HepG2 (cell line): ENCODE data around the gene TULP3. TPM values are rescaled to one million over a fixed set of nuclear protein-coding genes. Genes with fewer than 3 reads are reported as not detected.

Experiments used
- FOSL2 ChIP-seq: sonication (generic); formaldehyde crosslinking; IDR thresholded peaks from 2 replicates; pipeline ENCODE4 v1.4.0; 2020; ENCODE audit warnings: missing genetic modification reagents
- MED8 ChIP-seq: sonication (generic); formaldehyde crosslinking; IDR thresholded peaks from 2 replicates; pipeline ENCODE4 v1.8.1; 2023; ENCODE audit warnings: mild to moderate bottlenecking, missing genetic modification reagents; ENCODE audit not compliant: insufficient replicate concordance
- MIXL1 ChIP-seq: IDR thresholded peaks from 2 replicates; pipeline ENCODE4 v1.6.1; 2016
- SAP130 ChIP-seq: IDR thresholded peaks from 2 replicates; pipeline ENCODE4 v1.6.1; 2016; ENCODE audit warnings: low read depth
- SP4 ChIP-seq: sonication (generic); formaldehyde crosslinking; IDR thresholded peaks from 2 replicates; pipeline ENCODE4 v1.8.1; 2023; ENCODE audit warnings: mild to moderate bottlenecking, missing genetic modification reagents
- YY1 ChIP-seq: IDR thresholded peaks from 2 replicates; pipeline ENCODE4 v1.6.1; 2011; ENCODE audit warnings: low read length, low read depth, moderate library complexity, mild to moderate bottlenecking; ENCODE audit not compliant: insufficient read depth, insufficient replicate concordance
- ZFX ChIP-seq: sonication (generic); formaldehyde crosslinking; IDR thresholded peaks from 2 replicates; pipeline ENCODE4 v1.4.0; 2020; ENCODE audit warnings: mild to moderate bottlenecking, low read depth, missing genetic modification reagents, moderate library complexity
- ZNF160 ChIP-seq: sonication (generic); formaldehyde crosslinking; IDR thresholded peaks from 2 replicates; pipeline ENCODE4 v1.8.0; 2022; ENCODE audit warnings: mild to moderate bottlenecking, inconsistent platforms, missing genetic modification reagents
- ZNF230 ChIP-seq: sonication (generic); formaldehyde crosslinking; IDR thresholded peaks from 2 replicates; pipeline ENCODE4 v1.4.0; 2020; ENCODE audit warnings: mild to moderate bottlenecking, missing genetic modification reagents
- ZNF431 ChIP-seq: sonication (generic); formaldehyde crosslinking; IDR thresholded peaks from 2 replicates; pipeline ENCODE4 v1.9.0; 2022; ENCODE audit warnings: missing genetic modification reagents, low read depth, mild to moderate bottlenecking, borderline replicate concordance
- ZNF547 ChIP-seq: sonication (generic); formaldehyde crosslinking; IDR thresholded peaks from 2 replicates; pipeline ENCODE4 v1.5.1; 2020; ENCODE audit warnings: mild to moderate bottlenecking, missing genetic modification reagents
- ZNF652 ChIP-seq: IDR thresholded peaks from 2 replicates; pipeline ENCODE4 v1.6.1; 2016; ENCODE audit warnings: low read depth, borderline replicate concordance
- ZNF7 ChIP-seq: IDR thresholded peaks from 2 replicates; pipeline ENCODE4 v1.6.1; 2016; ENCODE audit warnings: missing biosample characterization, missing genetic modification reagents
- ZNF777 ChIP-seq: sonication (generic); formaldehyde crosslinking; IDR thresholded peaks from 2 replicates; pipeline ENCODE4 v1.4.0; 2020; ENCODE audit warnings: missing genetic modification reagents
- ZNF780A ChIP-seq: sonication (generic); formaldehyde crosslinking; IDR thresholded peaks from 2 replicates; pipeline ENCODE4 v1.8.0; 2022; ENCODE audit warnings: mild to moderate bottlenecking, missing genetic modification reagents, moderate library complexity
- polyA plus RNA-seq, 8 experiments: library from polyadenylated mRNA; depleted of rRNA in 3 of 8; stranded (reverse) in 7 of 8; unstranded in 1 of 8; fragments of >200 nt; fragmentation: Illumina TruSeq in 4 of 8; extraction: Trizol in 4 of 8; gene quantifications; 2 replicates each; pipeline versions ENCODE4 v1.2.1 to v1.2.3, GENCODE V29; 2011 to 2016; ENCODE audit warnings: low read depth in 4 of 8, missing spikeins in 1 of 8, mixed read lengths in 1 of 8; ENCODE audit not compliant: insufficient read depth in 1 of 8
- total RNA-seq, 5 experiments: library from RNA; depleted of rRNA; stranded (reverse); fragments of >200 nt; fragmentation: Illumina TruSeq; extraction: Trizol; gene quantifications; 2 replicates each; pipeline ENCODE4 v1.2.3, GENCODE V29; 2016; ENCODE audit warnings: low read depth in 1 of 5
- TF ChIP-seq, protein P1 (sequence below): sonication (generic); formaldehyde crosslinking; IDR thresholded peaks from 2 replicates; pipeline ENCODE4 v1.4.0; 2020; ENCODE audit warnings: missing genetic modification reagents, borderline replicate concordance
- TF ChIP-seq, protein P2 (sequence below): sonication (generic); formaldehyde crosslinking; IDR thresholded peaks from 2 replicates; pipeline ENCODE4 v1.5.0; 2020; ENCODE audit warnings: mild to moderate bottlenecking, missing genetic modification reagents, borderline replicate concordance
- TF ChIP-seq, protein P3 (sequence below): sonication (generic); formaldehyde crosslinking; IDR thresholded peaks from 2 replicates; pipeline ENCODE4 v1.8.1; 2023; ENCODE audit warnings: missing genetic modification reagents, inconsistent platforms, borderline replicate concordance
- TF ChIP-seq, protein P4 (sequence below): fragments of 450-650 bp; IDR thresholded peaks from 2 replicates; pipeline ENCODE4 v1.6.1; 2017; ENCODE audit warnings: mild to moderate bottlenecking

The TULP3 gene
- total and polyA plus RNA-seq, 2 of the 13 experiments (the other 11 are each of a cell fraction or from before 2014, with no cell fraction given): 11.2 to 13.2 TPM

DNA sequence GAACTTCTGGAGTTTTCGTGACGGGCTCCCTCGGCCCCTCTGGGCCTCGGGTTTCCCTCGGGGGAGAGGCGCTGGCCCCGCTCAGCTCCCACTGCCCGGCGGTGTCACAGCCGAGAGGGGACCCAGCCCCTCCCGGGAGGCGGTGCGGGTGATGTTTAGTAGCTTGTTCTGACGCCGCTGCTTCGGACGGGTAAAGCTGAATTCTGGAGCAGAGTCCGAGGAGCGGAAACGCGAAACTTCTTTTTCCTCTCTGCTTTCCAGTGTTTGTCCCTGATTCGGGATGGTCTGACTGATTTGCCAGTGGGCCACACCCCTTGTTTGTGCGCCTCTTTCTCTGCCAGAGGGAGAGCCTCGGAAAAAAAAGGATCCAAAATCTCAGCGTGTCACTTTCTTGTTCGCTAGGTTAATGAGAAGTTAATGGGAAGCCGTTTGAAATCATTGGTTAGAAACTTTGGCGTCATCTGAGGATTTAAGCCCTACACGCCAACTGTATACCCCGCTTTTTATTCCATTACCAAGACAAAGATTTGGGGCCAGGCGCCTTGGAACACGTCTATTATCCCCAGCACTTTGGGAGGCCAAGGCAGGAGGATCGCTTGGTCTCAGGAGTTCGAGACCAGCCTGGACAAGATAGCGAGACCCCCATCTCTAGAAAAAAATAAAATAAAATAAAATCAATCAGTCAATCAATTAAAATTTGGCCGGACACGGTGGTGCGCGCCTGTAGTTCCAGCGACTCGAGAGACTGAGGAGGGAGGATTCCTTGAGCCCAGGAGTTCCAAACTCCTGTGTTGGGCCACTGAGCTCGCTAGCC lies 756 bp downstream of the TULP3 start (continued):
- TF ChIP-seq, protein P1, sequence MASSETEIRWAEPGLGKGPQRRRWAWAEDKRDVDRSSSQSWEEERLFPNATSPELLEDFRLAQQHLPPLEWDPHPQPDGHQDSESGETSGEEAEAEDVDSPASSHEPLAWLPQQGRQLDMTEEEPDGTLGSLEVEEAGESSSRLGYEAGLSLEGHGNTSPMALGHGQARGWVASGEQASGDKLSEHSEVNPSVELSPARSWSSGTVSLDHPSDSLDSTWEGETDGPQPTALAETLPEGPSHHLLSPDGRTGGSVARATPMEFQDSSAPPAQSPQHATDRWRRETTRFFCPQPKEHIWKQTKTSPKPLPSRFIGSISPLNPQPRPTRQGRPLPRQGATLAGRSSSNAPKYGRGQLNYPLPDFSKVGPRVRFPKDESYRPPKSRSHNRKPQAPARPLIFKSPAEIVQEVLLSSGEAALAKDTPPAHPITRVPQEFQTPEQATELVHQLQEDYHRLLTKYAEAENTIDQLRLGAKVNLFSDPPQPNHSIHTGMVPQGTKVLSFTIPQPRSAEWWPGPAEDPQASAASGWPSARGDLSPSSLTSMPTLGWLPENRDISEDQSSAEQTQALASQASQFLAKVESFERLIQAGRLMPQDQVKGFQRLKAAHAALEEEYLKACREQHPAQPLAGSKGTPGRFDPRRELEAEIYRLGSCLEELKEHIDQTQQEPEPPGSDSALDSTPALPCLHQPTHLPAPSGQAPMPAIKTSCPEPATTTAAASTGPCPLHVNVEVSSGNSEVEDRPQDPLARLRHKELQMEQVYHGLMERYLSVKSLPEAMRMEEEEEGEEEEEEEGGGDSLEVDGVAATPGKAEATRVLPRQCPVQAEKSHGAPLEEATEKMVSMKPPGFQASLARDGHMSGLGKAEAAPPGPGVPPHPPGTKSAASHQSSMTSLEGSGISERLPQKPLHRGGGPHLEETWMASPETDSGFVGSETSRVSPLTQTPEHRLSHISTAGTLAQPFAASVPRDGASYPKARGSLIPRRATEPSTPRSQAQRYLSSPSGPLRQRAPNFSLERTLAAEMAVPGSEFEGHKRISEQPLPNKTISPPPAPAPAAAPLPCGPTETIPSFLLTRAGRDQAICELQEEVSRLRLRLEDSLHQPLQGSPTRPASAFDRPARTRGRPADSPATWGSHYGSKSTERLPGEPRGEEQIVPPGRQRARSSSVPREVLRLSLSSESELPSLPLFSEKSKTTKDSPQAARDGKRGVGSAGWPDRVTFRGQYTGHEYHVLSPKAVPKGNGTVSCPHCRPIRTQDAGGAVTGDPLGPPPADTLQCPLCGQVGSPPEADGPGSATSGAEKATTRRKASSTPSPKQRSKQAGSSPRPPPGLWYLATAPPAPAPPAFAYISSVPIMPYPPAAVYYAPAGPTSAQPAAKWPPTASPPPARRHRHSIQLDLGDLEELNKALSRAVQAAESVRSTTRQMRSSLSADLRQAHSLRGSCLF (CRISPR knock-in tag): no peak
- TF ChIP-seq, protein P2, sequence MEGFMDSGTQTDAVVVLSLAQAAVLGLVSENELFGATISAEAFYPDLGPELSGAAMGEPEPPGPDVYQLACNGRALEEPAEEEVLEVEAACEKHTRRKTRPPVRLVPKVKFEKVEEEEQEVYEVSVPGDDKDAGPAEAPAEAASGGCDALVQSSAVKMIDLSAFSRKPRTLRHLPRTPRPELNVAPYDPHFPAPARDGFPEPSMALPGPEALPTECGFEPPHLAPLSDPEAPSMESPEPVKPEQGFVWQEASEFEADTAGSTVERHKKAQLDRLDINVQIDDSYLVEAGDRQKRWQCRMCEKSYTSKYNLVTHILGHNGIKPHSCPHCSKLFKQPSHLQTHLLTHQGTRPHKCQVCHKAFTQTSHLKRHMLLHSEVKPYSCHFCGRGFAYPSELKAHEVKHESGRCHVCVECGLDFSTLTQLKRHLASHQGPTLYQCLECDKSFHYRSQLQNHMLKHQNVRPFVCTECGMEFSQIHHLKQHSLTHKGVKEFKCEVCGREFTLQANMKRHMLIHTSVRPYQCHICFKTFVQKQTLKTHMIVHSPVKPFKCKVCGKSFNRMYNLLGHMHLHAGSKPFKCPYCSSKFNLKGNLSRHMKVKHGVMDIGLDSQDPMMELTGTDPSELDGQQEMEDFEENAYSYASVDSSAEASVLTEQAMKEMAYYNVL: no peak
- TF ChIP-seq MED8 (CRISPR knock-in tag) (no peak), SP4 (CRISPR knock-in tag) (no peak), ZNF547 (CRISPR knock-in tag) (no peak), ZNF230 (CRISPR knock-in tag) (no peak), MIXL1 (no peak), YY1 (no peak), ZNF780A (no peak), ZFX (CRISPR knock-in tag) (no peak), ZNF777 (CRISPR knock-in tag) (peak; percentile 48; the same call in 1 of the 2 replicates), SAP130 (CRISPR knock-in tag) (no peak), ZNF652 (CRISPR knock-in tag) (no peak), ZNF160 (CRISPR knock-in tag) (no peak), ZNF7 (CRISPR knock-in tag) (no peak), ZNF431 (CRISPR knock-in tag) (no peak), FOSL2 (no peak)
- TF ChIP-seq, protein P3, sequence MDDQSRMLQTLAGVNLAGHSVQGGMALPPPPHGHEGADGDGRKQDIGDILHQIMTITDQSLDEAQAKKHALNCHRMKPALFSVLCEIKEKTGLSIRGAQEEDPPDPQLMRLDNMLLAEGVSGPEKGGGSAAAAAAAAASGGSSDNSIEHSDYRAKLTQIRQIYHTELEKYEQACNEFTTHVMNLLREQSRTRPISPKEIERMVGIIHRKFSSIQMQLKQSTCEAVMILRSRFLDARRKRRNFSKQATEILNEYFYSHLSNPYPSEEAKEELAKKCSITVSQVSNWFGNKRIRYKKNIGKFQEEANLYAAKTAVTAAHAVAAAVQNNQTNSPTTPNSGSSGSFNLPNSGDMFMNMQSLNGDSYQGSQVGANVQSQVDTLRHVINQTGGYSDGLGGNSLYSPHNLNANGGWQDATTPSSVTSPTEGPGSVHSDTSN (CRISPR knock-in tag): no peak
- TF ChIP-seq, protein P4, sequence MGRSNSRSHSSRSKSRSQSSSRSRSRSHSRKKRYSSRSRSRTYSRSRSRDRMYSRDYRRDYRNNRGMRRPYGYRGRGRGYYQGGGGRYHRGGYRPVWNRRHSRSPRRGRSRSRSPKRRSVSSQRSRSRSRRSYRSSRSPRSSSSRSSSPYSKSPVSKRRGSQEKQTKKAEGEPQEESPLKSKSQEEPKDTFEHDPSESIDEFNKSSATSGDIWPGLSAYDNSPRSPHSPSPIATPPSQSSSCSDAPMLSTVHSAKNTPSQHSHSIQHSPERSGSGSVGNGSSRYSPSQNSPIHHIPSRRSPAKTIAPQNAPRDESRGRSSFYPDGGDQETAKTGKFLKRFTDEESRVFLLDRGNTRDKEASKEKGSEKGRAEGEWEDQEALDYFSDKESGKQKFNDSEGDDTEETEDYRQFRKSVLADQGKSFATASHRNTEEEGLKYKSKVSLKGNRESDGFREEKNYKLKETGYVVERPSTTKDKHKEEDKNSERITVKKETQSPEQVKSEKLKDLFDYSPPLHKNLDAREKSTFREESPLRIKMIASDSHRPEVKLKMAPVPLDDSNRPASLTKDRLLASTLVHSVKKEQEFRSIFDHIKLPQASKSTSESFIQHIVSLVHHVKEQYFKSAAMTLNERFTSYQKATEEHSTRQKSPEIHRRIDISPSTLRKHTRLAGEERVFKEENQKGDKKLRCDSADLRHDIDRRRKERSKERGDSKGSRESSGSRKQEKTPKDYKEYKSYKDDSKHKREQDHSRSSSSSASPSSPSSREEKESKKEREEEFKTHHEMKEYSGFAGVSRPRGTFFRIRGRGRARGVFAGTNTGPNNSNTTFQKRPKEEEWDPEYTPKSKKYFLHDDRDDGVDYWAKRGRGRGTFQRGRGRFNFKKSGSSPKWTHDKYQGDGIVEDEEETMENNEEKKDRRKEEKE: no peak
